ENCODE data around the gene PDE6A.
A peak's percentile ranks its signal among the peaks of the same experiment; 100 is the strongest.

Gene PDE6A

GRCh38 chr5:149857499-149857898, 87.1 kb downstream of the PDE6A start:
- no peak overlapping the region for H3K4me3 ChIP-seq (ENCODE audit: low read depth, low read length)

DNA sequence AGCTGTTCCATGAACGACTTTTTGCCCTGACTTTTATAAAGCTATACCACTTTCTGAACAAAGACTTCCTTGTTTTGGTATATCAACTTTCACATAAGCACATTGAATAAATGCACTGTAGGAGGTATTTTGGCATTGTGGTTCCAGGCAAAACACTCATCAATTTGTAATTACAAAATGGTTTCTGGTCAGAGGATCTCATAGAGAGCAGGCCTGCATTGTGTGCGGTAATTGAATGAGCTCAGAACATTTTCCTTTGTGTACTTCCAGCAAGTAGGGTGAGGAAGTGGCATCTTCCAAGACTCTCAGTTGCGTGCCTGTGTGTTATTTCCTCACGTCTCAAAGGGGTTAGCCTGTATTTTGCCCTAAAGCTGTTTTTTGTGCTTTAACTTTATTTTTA, 89.2 kb downstream of the PDE6A start:
- no peak for TF ChIP-seq CTCF (IDR thresholded peaks at IDR 0.05; ENCODE audit: low read depth, low read length)

More at GRCh38 chr5:149857499-149857898, 87.1 kb downstream of the PDE6A start:
- no peak for TF ChIP-seq CTCF (IDR thresholded peaks at IDR 0.05; ENCODE audit: low read depth, low read length)

DNA sequence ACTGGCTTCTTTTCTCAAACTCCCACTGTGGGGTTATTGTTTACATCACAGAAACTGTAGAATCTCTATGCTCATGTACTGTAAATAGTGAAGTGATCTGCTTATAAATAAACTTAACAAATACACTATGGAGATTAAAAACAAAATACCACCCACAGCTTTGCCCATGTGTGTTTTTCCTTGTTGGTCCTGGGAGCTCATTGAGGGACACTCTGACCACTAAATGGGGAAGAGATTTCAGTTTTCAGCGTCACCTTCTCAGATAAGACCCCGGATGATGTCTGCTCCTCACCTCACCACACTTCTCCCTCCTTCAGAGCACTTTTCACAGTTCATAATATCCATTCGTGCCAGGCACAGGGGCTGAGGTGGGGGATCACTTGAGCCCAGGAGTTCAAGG, 89.7 kb downstream of the PDE6A start:
- H3K4me3 ChIP-seq (ENCODE audit: low read depth, low read length), result no peak overlapping the region
- no peak for TF ChIP-seq CTCF (IDR thresholded peaks at IDR 0.05; ENCODE audit: low read depth, low read length)

More for the DNA sequence above, 89.2 kb downstream of the PDE6A start:
- no peak overlapping the region for H3K4me3 ChIP-seq (ENCODE audit: low read depth, low read length)

DNA sequence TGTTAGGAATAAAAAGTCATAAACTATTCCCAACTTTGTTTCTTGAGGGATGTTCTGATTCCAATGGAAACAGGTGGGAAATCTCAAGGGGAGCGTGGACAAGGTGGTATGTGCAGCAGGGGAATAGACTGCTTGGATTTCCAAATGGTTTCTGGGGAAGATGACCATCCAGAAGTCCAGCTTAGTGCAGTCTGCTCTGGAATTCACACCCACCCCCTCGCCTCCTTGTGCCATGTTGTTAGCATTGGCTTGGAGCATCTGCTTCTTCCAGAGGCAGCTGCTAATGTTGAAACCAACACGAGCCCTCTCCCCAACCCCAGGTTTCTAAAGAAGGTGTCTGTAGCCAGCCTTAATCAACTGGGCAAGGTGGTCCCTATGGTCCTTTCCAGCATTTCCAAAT, 90.9 kb downstream of the PDE6A start:
- no peak for TF ChIP-seq CTCF (IDR thresholded peaks at IDR 0.05; ENCODE audit: low read depth, low read length)
- no peak overlapping the region for H3K4me3 ChIP-seq (ENCODE audit: low read depth, low read length)

GRCh38 chr5:149853331-149853648, 91.3 kb downstream of the PDE6A start:
- TF ChIP-seq CTCF (IDR thresholded peaks at IDR 0.05; ENCODE audit: low read depth, low read length), result no peak

DNA sequence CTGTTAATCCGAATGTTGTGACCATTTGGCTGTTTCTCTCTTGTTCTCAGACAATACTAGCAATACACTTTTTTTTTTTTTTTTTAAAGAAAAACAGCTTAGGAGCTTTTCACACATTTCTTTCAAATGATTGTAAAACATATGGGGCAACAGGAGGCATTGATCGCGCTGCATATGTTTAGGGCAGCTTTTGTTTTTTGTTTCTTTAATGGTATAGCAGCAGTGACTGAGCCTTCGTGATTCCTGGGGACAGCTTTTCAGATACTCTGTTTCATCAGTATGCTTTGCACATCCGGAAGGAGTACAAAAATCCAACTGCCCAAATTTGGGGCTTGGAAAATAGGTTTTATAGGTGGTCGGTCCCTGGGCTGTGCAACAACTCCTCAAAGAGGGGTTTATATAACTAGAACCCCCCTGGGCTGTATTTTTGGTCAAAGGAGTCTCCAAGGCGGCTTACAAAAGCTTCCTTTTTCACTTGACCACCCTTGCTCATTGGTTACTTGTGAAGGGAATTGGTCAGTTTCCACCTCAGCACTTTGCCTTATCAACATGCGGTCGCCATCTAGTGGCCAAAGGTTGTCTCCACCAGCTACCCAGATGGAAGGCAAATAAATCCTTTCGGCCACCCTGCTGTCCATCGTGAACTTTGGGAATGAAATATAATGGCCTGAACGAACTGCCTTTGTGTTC, 91.8 kb downstream of the PDE6A start:
- TF ChIP-seq CTCF (IDR thresholded peaks at IDR 0.05; ENCODE audit: low read depth, low read length), result peak; percentile 94
- H3K4me3 ChIP-seq (ENCODE audit: low read depth, low read length), result no peak overlapping the region

More at GRCh38 chr5:149853331-149853648, 91.3 kb downstream of the PDE6A start:
- no peak overlapping the region for H3K4me3 ChIP-seq (ENCODE audit: low read depth, low read length)

DNA sequence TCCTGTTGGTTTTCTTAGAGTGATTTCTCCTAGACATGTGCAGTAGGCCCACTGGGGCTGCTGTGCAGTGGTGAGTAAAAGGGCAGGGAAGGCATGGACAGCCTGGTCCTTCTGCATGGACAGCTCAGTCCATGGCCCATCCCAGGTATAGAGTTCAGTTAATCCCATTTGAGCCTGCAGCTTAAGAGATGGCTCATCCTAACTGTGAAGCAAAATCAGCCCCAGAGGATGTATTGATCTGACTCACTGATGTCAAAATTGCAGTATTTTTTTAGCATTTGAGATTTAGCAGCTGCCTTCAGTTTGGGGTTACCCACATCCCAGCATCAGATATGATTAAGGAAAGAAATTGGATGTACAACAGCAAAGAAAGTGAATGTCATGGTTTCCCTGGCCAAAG, 93.4 kb downstream of the PDE6A start:
- TF ChIP-seq CTCF (IDR thresholded peaks at IDR 0.05; ENCODE audit: low read depth, low read length), result no peak
- H3K4me3 ChIP-seq (ENCODE audit: low read depth, low read length), result no peak overlapping the region
